Fibroblast of lung (primary cell): ENCODE data around the gene TCEAL9. TPM values are rescaled to one million over a fixed set of nuclear protein-coding genes. Genes with fewer than 3 reads are reported as not detected.
"Not testable (repeated sequence)": the region's sequence is repeated elsewhere in the genome, so short reads cannot be mapped to it uniquely, and the experiment has no call there.

Source experiments
- DNase-seq, 2 donors: peaks; one replicate each; pipeline versions ENCODE4 v3.0.0 to v3.0.0-alpha.2; 2010; ENCODE audit warnings: low read depth in 2 of 2
- H2AFZ ChIP-seq: 2 replicates; pipeline ENCODE4 v1.5.1; 2012; ENCODE audit warnings: low read length, control low read depth, inconsistent platforms
- H3K27ac ChIP-seq: 2 replicates; pipeline ENCODE4 v1.5.1; 2011; ENCODE audit warnings: low read length, control low read depth; ENCODE audit not compliant: insufficient read depth
- H3K27me3 ChIP-seq: 2 replicates; pipeline ENCODE4 v1.5.1; 2011; ENCODE audit warnings: mild to moderate bottlenecking, low read length; ENCODE audit not compliant: control insufficient read depth, insufficient read depth
- H3K36me3 ChIP-seq: 2 replicates; pipeline ENCODE4 v1.5.1; 2011; ENCODE audit warnings: low read length; ENCODE audit not compliant: control insufficient read depth, insufficient read depth
- H3K4me1 ChIP-seq: 2 replicates; pipeline ENCODE4 v1.5.1; 2011; ENCODE audit warnings: low read length; ENCODE audit not compliant: control insufficient read depth, insufficient read depth; ENCODE audit errors: extremely low read depth
- H3K4me2 ChIP-seq: 2 replicates; pipeline ENCODE4 v1.5.1; 2011; ENCODE audit warnings: low read length, control low read depth; ENCODE audit not compliant: insufficient read depth; ENCODE audit errors: extremely low read depth
- H3K4me3 ChIP-seq, 4 experiments: fragments of 200-600 bp in 1 of 4; sonication (generic) in 1 of 4; replicated peaks in 1 of 4; 2 replicates each; pipeline ENCODE4 v1.5.1; 2011 to 2016; ENCODE audit warnings: low read length in 4 of 4, low read depth in 3 of 4, mild to moderate bottlenecking in 3 of 4, control low read depth in 2 of 4, inconsistent platforms in 1 of 4, mixed read lengths in 1 of 4; ENCODE audit not compliant: insufficient read depth in 1 of 4; ENCODE audit errors: control extremely low read depth in 1 of 4
- H3K79me2 ChIP-seq: 2 replicates; pipeline ENCODE4 v1.5.1; 2012; ENCODE audit warnings: mild to moderate bottlenecking, low read length, inconsistent platforms; ENCODE audit not compliant: control insufficient read depth, insufficient read depth
- H3K9ac ChIP-seq: 2 replicates; pipeline ENCODE4 v1.5.1; 2011; ENCODE audit warnings: mild to moderate bottlenecking, low read length, control low read depth; ENCODE audit not compliant: insufficient read depth
- H3K9me3 ChIP-seq: 2 replicates; pipeline ENCODE4 v1.5.1; 2012; ENCODE audit warnings: low read depth, low read length; ENCODE audit not compliant: control insufficient read depth, insufficient read depth
- H4K20me1 ChIP-seq: 2 replicates; pipeline ENCODE4 v1.5.1; 2011; ENCODE audit warnings: low read length; ENCODE audit not compliant: control insufficient read depth, insufficient read depth; ENCODE audit errors: extremely low read depth
- CTCF ChIP-seq, 2 donors: IDR thresholded peaks in 1 of 2; conservative IDR thresholded peaks in 1 of 2; 1 replicate in 1 of 2; 2 replicates in 1 of 2; pipeline ENCODE4 v1.5.1; 2011 to 2012; ENCODE audit warnings: low read length in 2 of 2, control low read depth in 1 of 2, inconsistent platforms in 1 of 2, low read depth in 1 of 2, mild to moderate bottlenecking in 1 of 2
- EZH2 ChIP-seq: IDR thresholded peaks from 2 replicates; pipeline ENCODE4 v1.5.1; 2012; ENCODE audit warnings: low read length, control low read depth, mild to moderate bottlenecking; ENCODE audit errors: missing control alignments
- polyA plus RNA-seq, 2 donors: library from polyadenylated mRNA; depleted of rRNA in 1 of 2; stranded (reverse) in 1 of 2; unstranded in 1 of 2; fragments of >200 nt; gene quantifications; 2 replicates each; pipeline ENCODE4 v1.2.1, GENCODE V29; 2011 to 2012; ENCODE audit warnings: missing spikeins in 1 of 2
- total RNA-seq: library from RNA; depleted of rRNA; stranded (reverse); fragments of >200 nt; gene quantifications from 2 replicates; pipeline ENCODE4 v1.2.1, GENCODE V29; 2014

Gene TCEAL9
- total and polyA plus RNA-seq, 2 donors (not counting 1 experiment from before 2014, with no cell fraction given) = 89.5 to 286 TPM

GRCh38 chrX:103347682-103348397, 8.5 kb upstream of the TCEAL9 start:
- no peak overlapping the region for H3K27ac ChIP-seq
- no peaks in the 10 kb centered on the region for H3K9me3 ChIP-seq
- no peak overlapping the region for H3K4me2 ChIP-seq
- DNase-seq = no peak
- no peak overlapping the region for H3K4me3 ChIP-seq
- no peaks in the 10 kb centered on the region for H3K79me2 ChIP-seq
- H3K36me3 ChIP-seq = no peaks in the 10 kb centered on the region
- no peaks in the 10 kb centered on the region for H3K4me1 ChIP-seq
- no peaks in the 10 kb centered on the region for H3K27me3 ChIP-seq
- no peak overlapping the region for H2AFZ ChIP-seq
- no peaks in the 10 kb centered on the region for H4K20me1 ChIP-seq
- no peak overlapping the region for H3K9ac ChIP-seq
- TF ChIP-seq EZH2 (no peak), CTCF (conservative IDR thresholded peaks at IDR 0.05 in 1 of 2, IDR thresholded peaks at IDR 0.05 in 1 of 2; ENCODE audit: low read depth in 1 of 2, low read length in 2 of 2) (no peak)

- peak overlapping the region; percentile 60 for H3K9ac ChIP-seq
- TF ChIP-seq CTCF (conservative IDR thresholded peaks at IDR 0.05 in 1 of 2, IDR thresholded peaks at IDR 0.05 in 1 of 2; ENCODE audit: low read depth in 1 of 2, low read length in 2 of 2) (no peak), EZH2 (no peak)
- no peak overlapping the region for H2AFZ ChIP-seq
- no peak for DNase-seq
- no peaks in the 10 kb centered on the region for H3K36me3 ChIP-seq
- no peaks in the 10 kb centered on the region for H3K9me3 ChIP-seq
- H3K27me3 ChIP-seq = no peaks in the 10 kb centered on the region
- H3K27ac ChIP-seq = peak overlapping the region; percentile 76
- H3K4me3 ChIP-seq = peak overlapping the region; percentile 35 to 93 (median 63)
- peaks cover 16% of the 10 kb centered on the region for H3K79me2 ChIP-seq
- H3K4me2 ChIP-seq = peak overlapping the region; percentile 35
- no peaks in the 10 kb centered on the region for H4K20me1 ChIP-seq
- no peaks in the 10 kb centered on the region for H3K4me1 ChIP-seq
These were observed 552 bp downstream of the TCEAL9 start for GRCh38 chrX:103356858-103357257.

GRCh38 chrX:103357871-103358270, 1.6 kb downstream of the TCEAL9 start:
- TF ChIP-seq EZH2 = no peak
- TF ChIP-seq CTCF (conservative IDR thresholded peaks at IDR 0.05 in 1 of 2, IDR thresholded peaks at IDR 0.05 in 1 of 2; ENCODE audit: low read depth in 1 of 2, low read length in 2 of 2) = no peak
- H3K36me3 ChIP-seq = no peaks in the 10 kb centered on the region
- H3K79me2 ChIP-seq = peaks cover 16% of the 10 kb centered on the region
- H3K27ac ChIP-seq = no peak overlapping the region
- peak overlapping the region; percentile 35 for H3K4me2 ChIP-seq
- H2AFZ ChIP-seq = no peak overlapping the region
- no peaks in the 10 kb centered on the region for H4K20me1 ChIP-seq
- H3K9ac ChIP-seq = no peak overlapping the region
- H3K9me3 ChIP-seq = no peaks in the 10 kb centered on the region
- H3K4me3 ChIP-seq = peak overlapping the region; percentile 35 to 93 (median 63)
- peaks cover 4% of the 10 kb centered on the region for H3K4me1 ChIP-seq
- no peaks in the 10 kb centered on the region for H3K27me3 ChIP-seq
- no peak for DNase-seq

GRCh38 chrX:103359605-103360004, 3.3 kb downstream of the TCEAL9 start:
- H3K9me3 ChIP-seq, DNase-seq, H3K27ac ChIP-seq, H3K9ac ChIP-seq, H3K4me2 ChIP-seq, H3K27me3 ChIP-seq, H3K36me3 ChIP-seq, H2AFZ ChIP-seq, H3K4me3 ChIP-seq, H3K4me1 ChIP-seq, H4K20me1 ChIP-seq: not testable (repeated sequence)
- peaks cover 16% of the 10 kb centered on the region for H3K79me2 ChIP-seq
